Stimulated activated CD8-positive, alpha-beta memory T cell treated with anti-CD3 and anti-CD28 coated beads, Interleukin-12 subunit alpha, Interleukin-12 subunit beta, amount 100 ng/mL, for 4 hours (primary cell): ENCODE data around the gene SPSB3.

ENCODE experiments used
- DNase-seq: peaks from one replicate; pipeline ENCODE4 v3.0.0-alpha.2; 2020; ENCODE audit warnings: low read depth

The SPSB3 gene

GRCh38 chr16:1763521-1764511 is 18.6 kb downstream of the SPSB3 start:
- no peak for DNase-seq

GRCh38 chr16:1762879-1763520 is 19.4 kb downstream of the SPSB3 start:
- DNase-seq: no peak

GRCh38 chr16:1762196-1762878 is 20.0 kb downstream of the SPSB3 start:
- DNase-seq: no peak

- DNase-seq: no peak
Measured at GRCh38 chr16:1761751-1762150, 20.6 kb downstream of the SPSB3 start.

GRCh38 chr16:1760911-1761310 is 21.5 kb downstream of the SPSB3 start:
- no peak for DNase-seq

GRCh38 chr16:1759511-1759910 is 22.9 kb downstream of the SPSB3 start:
- DNase-seq: no peak

GRCh38 chr16:1758923-1759322 is 23.4 kb downstream of the SPSB3 start:
- DNase-seq: no peak

- DNase-seq: no peak
Measured at GRCh38 chr16:1757714-1758461, 24.5 kb downstream of the SPSB3 start.

GRCh38 chr16:1754204-1754603 is 28.2 kb downstream of the SPSB3 start:
- DNase-seq: no peak

GRCh38 chr16:1752853-1753252 is 29.5 kb downstream of the SPSB3 start:
- DNase-seq: no peak

GRCh38 chr16:1751946-1752345 is 30.4 kb downstream of the SPSB3 start:
- DNase-seq: no peak

- DNase-seq: no peak
Measured at GRCh38 chr16:1749152-1750117, 32.9 kb downstream of the SPSB3 start.

- DNase-seq: no peak
Measured at GRCh38 chr16:1747934-1748333, 34.4 kb downstream of the SPSB3 start.

GRCh38 chr16:1746693-1747195 is 35.6 kb downstream of the SPSB3 start:
- DNase-seq: no peak

- no peak for DNase-seq
Measured at GRCh38 chr16:1745900-1746692, 36.3 kb downstream of the SPSB3 start.

- DNase-seq: no peak
Measured at GRCh38 chr16:1745181-1745899, 37.0 kb downstream of the SPSB3 start.

GRCh38 chr16:1744338-1744840 is 38.0 kb downstream of the SPSB3 start:
- no peak for DNase-seq

- DNase-seq: no peak
Measured at GRCh38 chr16:1743376-1744337, 38.7 kb downstream of the SPSB3 start.
